HEK293 (cell line): ENCODE measurements around the gene SAC3D1.

ENCODE experiments used
- GLIS1 ChIP-seq: fragments of 450-650 bp; formaldehyde crosslinking; IDR thresholded peaks from 2 replicates; pipeline ENCODE4 v1.5.1; 2016; ENCODE audit warnings: missing biosample characterization, missing genetic modification characterization
- KLF7 ChIP-seq: fragments of 450-650 bp; formaldehyde crosslinking; IDR thresholded peaks from 2 replicates; pipeline ENCODE4 v1.5.1; 2016; ENCODE audit warnings: missing biosample characterization, missing genetic modification characterization, borderline replicate concordance
- KLF9 ChIP-seq: fragments of 450-650 bp; formaldehyde crosslinking; IDR thresholded peaks from 2 replicates; pipeline ENCODE4 v1.5.1; 2016; ENCODE audit warnings: missing biosample characterization, missing genetic modification characterization, low read depth
- MYNN ChIP-seq: fragments of 450-650 bp; formaldehyde crosslinking; IDR thresholded peaks from 2 replicates; pipeline ENCODE4 v1.5.1; 2016; ENCODE audit warnings: missing biosample characterization, missing genetic modification characterization, borderline replicate concordance
- SCRT1 ChIP-seq: fragments of 450-650 bp; formaldehyde crosslinking; IDR thresholded peaks from 2 replicates; pipeline ENCODE4 v1.5.1; 2016; ENCODE audit warnings: missing biosample characterization, missing genetic modification characterization, borderline replicate concordance
- TCF7L2 ChIP-seq: IDR thresholded peaks from 2 replicates; pipeline ENCODE4 v1.6.1; 2011; ENCODE audit warnings: low read depth, mild to moderate bottlenecking, inconsistent platforms, low read length, moderate library complexity, borderline replicate concordance
- ZBTB20 ChIP-seq: fragments of 450-650 bp; formaldehyde crosslinking; IDR thresholded peaks from 2 replicates; pipeline ENCODE4 v1.5.1; 2016; ENCODE audit warnings: missing biosample characterization, missing genetic modification characterization
- ZBTB8A ChIP-seq: fragments of 450-650 bp; formaldehyde crosslinking; IDR thresholded peaks from 2 replicates; pipeline ENCODE4 v1.5.1; 2016; ENCODE audit warnings: missing biosample characterization, missing genetic modification characterization
- ZFHX2 ChIP-seq: fragments of 450-650 bp; formaldehyde crosslinking; conservative IDR thresholded peaks from 2 replicates; pipeline ENCODE4 v1.5.1; 2016; ENCODE audit warnings: missing biosample characterization, missing genetic modification characterization
- ZIC2 ChIP-seq: fragments of 450-650 bp; formaldehyde crosslinking; IDR thresholded peaks from 2 replicates; pipeline ENCODE4 v1.5.1; 2016; ENCODE audit warnings: missing biosample characterization, missing genetic modification characterization
- ZNF174 ChIP-seq: fragments of 450-650 bp; formaldehyde crosslinking; IDR thresholded peaks from 2 replicates; pipeline ENCODE4 v1.5.0; 2017; ENCODE audit warnings: missing biosample characterization, mild to moderate bottlenecking, missing genetic modification characterization
- ZNF266 ChIP-seq: fragments of 450-650 bp; formaldehyde crosslinking; IDR thresholded peaks from 2 replicates; pipeline ENCODE4 v1.5.1; 2016; ENCODE audit warnings: missing biosample characterization, missing genetic modification characterization, low read depth
- ZNF274 ChIP-seq, 2 experiments: fragments of 200-500 bp in 1 of 2; fragments of 450-650 bp in 1 of 2; sonication (Bioruptor generic) in 1 of 2; formaldehyde crosslinking in 1 of 2; IDR thresholded peaks; 2 replicates each; pipeline versions ENCODE4 v1.5.1 to v1.6.1; 2014 to 2016; ENCODE audit warnings: borderline replicate concordance in 1 of 2, inconsistent platforms in 1 of 2, low read length in 1 of 2, missing biosample characterization in 1 of 2, missing genetic modification characterization in 1 of 2
- ZNF292 ChIP-seq: fragments of 450-650 bp; formaldehyde crosslinking; IDR thresholded peaks from 2 replicates; pipeline ENCODE4 v1.5.1; 2016; ENCODE audit warnings: low read depth, missing biosample characterization, missing genetic modification characterization, borderline replicate concordance
- ZNF354C ChIP-seq: fragments of 450-650 bp; formaldehyde crosslinking; IDR thresholded peaks from 2 replicates; pipeline ENCODE4 v1.5.1; 2016; ENCODE audit warnings: missing biosample characterization, missing genetic modification characterization, low read depth, borderline replicate concordance
- ZNF529 ChIP-seq: fragments of 450-650 bp; formaldehyde crosslinking; IDR thresholded peaks from 2 replicates; pipeline ENCODE4 v1.5.1; 2017; ENCODE audit warnings: missing genetic modification characterization, missing biosample characterization; ENCODE audit not compliant: insufficient replicate concordance
- ZNF658 ChIP-seq: fragments of 450-650 bp; formaldehyde crosslinking; IDR thresholded peaks from 2 replicates; pipeline ENCODE4; 2016; ENCODE audit warnings: missing biosample characterization, missing genetic modification characterization
- ZNF76 ChIP-seq: fragments of 450-650 bp; formaldehyde crosslinking; IDR thresholded peaks from 2 replicates; pipeline ENCODE4; 2016; ENCODE audit warnings: low read depth, missing biosample characterization, missing genetic modification characterization, borderline replicate concordance
- ZNF777 ChIP-seq: fragments of 450-650 bp; formaldehyde crosslinking; IDR thresholded peaks from 2 replicates; pipeline ENCODE4 v1.5.1; 2017; ENCODE audit warnings: missing biosample characterization, missing genetic modification characterization, borderline replicate concordance
- ZNF785 ChIP-seq: fragments of 450-650 bp; formaldehyde crosslinking; IDR thresholded peaks from 2 replicates; pipeline ENCODE4 v1.5.1; 2016; ENCODE audit warnings: missing biosample characterization, missing genetic modification characterization
- ZXDB ChIP-seq: fragments of 450-650 bp; formaldehyde crosslinking; IDR thresholded peaks from 2 replicates; pipeline ENCODE4 v1.5.1; 2016; ENCODE audit warnings: missing biosample characterization, missing genetic modification characterization
- TF ChIP-seq, protein P1 (sequence below): fragments of 450-650 bp; formaldehyde crosslinking; IDR thresholded peaks from 2 replicates; pipeline ENCODE4 v1.5.1; 2016; ENCODE audit warnings: missing biosample characterization, missing genetic modification characterization
- TF ChIP-seq, protein P2 (sequence below): fragments of 450-650 bp; formaldehyde crosslinking; IDR thresholded peaks from 2 replicates; pipeline ENCODE4 v1.5.1; 2017; ENCODE audit warnings: missing biosample characterization, missing genetic modification characterization
- TF ChIP-seq, protein P3 (sequence below): fragments of 450-650 bp; formaldehyde crosslinking; IDR thresholded peaks from 2 replicates; pipeline ENCODE4 v1.5.1; 2016; ENCODE audit warnings: missing biosample characterization, missing genetic modification characterization
- TF ChIP-seq, protein P4 (sequence below): fragments of 450-650 bp; formaldehyde crosslinking; optimal IDR thresholded peaks from 2 replicates; pipeline ENCODE3; 2016; ENCODE audit warnings: missing biosample characterization, mild to moderate bottlenecking, missing genetic modification characterization
- TF ChIP-seq, protein P5 (sequence below): fragments of 450-650 bp; formaldehyde crosslinking; IDR thresholded peaks from 2 replicates; pipeline ENCODE4 v1.5.1; 2016; ENCODE audit warnings: missing biosample characterization, missing genetic modification characterization
- TF ChIP-seq, protein P6 (sequence below): fragments of 450-650 bp; formaldehyde crosslinking; IDR thresholded peaks from 2 replicates; pipeline ENCODE4 v1.5.1; 2016; ENCODE audit warnings: missing biosample characterization, missing genetic modification characterization, low read depth

SAC3D1 gene

DNA sequence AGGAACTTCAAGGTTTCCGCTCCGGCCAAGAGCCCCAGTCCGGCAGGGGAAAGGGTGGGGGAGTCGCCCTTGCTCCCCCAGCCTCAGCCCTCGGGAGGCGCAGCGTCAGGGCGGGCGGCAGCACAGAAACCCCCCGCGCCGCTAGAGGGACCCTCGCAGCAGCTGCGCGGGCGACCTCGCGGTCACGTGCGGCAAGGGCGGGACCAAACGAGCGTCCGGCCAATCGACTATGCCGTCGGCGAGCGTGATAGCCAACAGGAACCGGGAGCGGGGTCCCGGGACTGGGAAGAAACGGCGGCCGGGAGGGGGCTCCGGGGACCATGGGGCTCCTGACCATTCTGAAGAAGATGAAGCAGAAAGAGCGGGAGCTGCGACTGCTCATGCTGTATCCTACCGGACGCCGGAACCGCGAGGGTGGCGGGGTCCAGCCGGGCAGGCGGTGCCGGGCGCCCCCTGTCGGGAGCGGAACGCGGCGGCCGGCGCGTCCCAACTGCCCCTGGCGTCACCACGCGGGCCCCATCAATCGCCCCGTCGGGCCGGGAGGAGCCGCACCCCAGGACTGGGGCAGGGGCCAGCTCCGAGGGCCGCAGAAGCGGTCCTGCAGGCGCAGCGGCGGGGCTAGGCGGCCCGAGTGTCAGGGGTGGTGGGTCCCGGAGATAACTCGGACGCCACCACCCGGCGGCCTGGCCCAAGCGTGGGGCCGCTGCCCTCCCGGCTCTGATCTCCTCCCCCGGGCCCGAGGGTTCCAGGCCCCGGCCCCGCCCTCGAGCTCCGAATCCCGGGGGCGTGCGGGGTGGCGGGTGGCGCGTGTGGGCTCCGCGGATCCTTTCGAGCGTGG, 26.9 kb upstream of the SAC3D1 start, which contains the start of gene ARL2 (continued):
- TF ChIP-seq, protein P1, sequence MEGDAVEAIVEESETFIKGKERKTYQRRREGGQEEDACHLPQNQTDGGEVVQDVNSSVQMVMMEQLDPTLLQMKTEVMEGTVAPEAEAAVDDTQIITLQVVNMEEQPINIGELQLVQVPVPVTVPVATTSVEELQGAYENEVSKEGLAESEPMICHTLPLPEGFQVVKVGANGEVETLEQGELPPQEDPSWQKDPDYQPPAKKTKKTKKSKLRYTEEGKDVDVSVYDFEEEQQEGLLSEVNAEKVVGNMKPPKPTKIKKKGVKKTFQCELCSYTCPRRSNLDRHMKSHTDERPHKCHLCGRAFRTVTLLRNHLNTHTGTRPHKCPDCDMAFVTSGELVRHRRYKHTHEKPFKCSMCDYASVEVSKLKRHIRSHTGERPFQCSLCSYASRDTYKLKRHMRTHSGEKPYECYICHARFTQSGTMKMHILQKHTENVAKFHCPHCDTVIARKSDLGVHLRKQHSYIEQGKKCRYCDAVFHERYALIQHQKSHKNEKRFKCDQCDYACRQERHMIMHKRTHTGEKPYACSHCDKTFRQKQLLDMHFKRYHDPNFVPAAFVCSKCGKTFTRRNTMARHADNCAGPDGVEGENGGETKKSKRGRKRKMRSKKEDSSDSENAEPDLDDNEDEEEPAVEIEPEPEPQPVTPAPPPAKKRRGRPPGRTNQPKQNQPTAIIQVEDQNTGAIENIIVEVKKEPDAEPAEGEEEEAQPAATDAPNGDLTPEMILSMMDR (tag by site-specific recombination): peak; percentile 97
- TF ChIP-seq GLIS1 (tag by site-specific recombination) (peak; percentile 75), ZNF174 (tag by site-specific recombination) (no peak), ZFHX2 (tag by site-specific recombination) (peak; percentile 89), ZNF529 (tag by site-specific recombination) (no peak), ZBTB8A (tag by site-specific recombination) (peak; percentile 96), ZNF658 (no peak), ZBTB20 (peak; percentile 88), TCF7L2 (no peak), ZNF292 (tag by site-specific recombination) (no peak), ZNF354C (tag by site-specific recombination) (no peak), MYNN (tag by site-specific recombination) (no peak), KLF7 (tag by site-specific recombination) (0 out of 2 replicates have a peak, but pooled peaks have one; percentile 8), KLF9 (tag by site-specific recombination) (peak; percentile 62; the same call in 1 of the 2 replicates), ZNF274 (IDR thresholded peaks at IDR 0.05; ENCODE audit: low read length) (no peak), ZNF274 (tag by site-specific recombination; IDR thresholded peaks at IDR 0.05; ENCODE audit: borderline replicate concordance) (no peak), SCRT1 (tag by site-specific recombination) (no peak), ZNF777 (tag by site-specific recombination) (no peak), ZXDB (peak; percentile 74), ZNF785 (tag by site-specific recombination) (no peak), ZIC2 (tag by site-specific recombination) (0 out of 2 replicates have a peak, but pooled peaks have one; percentile 40), ZNF76 (tag by site-specific recombination) (0 out of 2 replicates have a peak, but pooled peaks have one; percentile 10), ZNF266 (tag by site-specific recombination) (no peak)
- TF ChIP-seq, protein P2, sequence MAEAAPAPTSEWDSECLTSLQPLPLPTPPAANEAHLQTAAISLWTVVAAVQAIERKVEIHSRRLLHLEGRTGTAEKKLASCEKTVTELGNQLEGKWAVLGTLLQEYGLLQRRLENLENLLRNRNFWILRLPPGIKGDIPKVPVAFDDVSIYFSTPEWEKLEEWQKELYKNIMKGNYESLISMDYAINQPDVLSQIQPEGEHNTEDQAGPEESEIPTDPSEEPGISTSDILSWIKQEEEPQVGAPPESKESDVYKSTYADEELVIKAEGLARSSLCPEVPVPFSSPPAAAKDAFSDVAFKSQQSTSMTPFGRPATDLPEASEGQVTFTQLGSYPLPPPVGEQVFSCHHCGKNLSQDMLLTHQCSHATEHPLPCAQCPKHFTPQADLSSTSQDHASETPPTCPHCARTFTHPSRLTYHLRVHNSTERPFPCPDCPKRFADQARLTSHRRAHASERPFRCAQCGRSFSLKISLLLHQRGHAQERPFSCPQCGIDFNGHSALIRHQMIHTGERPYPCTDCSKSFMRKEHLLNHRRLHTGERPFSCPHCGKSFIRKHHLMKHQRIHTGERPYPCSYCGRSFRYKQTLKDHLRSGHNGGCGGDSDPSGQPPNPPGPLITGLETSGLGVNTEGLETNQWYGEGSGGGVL (tag by site-specific recombination): peak; percentile 52; the same call in 1 of the 2 replicates
- TF ChIP-seq, protein P3, sequence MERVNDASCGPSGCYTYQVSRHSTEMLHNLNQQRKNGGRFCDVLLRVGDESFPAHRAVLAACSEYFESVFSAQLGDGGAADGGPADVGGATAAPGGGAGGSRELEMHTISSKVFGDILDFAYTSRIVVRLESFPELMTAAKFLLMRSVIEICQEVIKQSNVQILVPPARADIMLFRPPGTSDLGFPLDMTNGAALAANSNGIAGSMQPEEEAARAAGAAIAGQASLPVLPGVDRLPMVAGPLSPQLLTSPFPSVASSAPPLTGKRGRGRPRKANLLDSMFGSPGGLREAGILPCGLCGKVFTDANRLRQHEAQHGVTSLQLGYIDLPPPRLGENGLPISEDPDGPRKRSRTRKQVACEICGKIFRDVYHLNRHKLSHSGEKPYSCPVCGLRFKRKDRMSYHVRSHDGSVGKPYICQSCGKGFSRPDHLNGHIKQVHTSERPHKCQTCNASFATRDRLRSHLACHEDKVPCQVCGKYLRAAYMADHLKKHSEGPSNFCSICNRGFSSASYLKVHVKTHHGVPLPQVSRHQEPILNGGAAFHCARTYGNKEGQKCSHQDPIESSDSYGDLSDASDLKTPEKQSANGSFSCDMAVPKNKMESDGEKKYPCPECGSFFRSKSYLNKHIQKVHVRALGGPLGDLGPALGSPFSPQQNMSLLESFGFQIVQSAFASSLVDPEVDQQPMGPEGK (tag by site-specific recombination): peak; percentile 62
- TF ChIP-seq, protein P4, sequence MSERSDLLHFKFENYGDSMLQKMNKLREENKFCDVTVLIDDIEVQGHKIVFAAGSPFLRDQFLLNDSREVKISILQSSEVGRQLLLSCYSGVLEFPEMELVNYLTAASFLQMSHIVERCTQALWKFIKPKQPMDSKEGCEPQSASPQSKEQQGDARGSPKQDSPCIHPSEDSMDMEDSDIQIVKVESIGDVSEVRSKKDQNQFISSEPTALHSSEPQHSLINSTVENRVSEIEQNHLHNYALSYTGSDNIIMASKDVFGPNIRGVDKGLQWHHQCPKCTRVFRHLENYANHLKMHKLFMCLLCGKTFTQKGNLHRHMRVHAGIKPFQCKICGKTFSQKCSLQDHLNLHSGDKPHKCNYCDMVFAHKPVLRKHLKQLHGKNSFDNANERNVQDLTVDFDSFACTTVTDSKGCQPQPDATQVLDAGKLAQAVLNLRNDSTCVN (tag by site-specific recombination): peak; percentile 81
- TF ChIP-seq, protein P5, sequence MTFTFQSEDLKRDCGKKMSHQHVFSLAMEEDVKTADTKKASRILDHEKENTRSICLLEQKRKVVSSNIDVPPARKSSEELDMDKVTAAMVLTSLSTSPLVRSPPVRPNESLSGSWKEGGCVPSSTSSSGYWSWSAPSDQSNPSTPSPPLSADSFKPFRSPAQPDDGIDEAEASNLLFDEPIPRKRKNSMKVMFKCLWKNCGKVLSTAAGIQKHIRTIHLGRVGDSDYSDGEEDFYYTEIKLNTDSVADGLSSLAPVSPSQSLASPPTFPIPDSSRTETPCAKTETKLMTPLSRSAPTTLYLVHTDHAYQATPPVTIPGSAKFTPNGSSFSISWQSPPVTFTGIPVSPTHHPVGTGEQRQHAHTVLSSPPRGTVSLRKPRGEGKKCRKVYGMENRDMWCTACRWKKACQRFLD (tag by site-specific recombination): no peak
- TF ChIP-seq, protein P6, sequence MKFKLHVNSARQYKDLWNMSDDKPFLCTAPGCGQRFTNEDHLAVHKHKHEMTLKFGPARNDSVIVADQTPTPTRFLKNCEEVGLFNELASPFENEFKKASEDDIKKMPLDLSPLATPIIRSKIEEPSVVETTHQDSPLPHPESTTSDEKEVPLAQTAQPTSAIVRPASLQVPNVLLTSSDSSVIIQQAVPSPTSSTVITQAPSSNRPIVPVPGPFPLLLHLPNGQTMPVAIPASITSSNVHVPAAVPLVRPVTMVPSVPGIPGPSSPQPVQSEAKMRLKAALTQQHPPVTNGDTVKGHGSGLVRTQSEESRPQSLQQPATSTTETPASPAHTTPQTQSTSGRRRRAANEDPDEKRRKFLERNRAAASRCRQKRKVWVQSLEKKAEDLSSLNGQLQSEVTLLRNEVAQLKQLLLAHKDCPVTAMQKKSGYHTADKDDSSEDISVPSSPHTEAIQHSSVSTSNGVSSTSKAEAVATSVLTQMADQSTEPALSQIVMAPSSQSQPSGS (tag by site-specific recombination): no peak
